Suprapubic skin (tissue), 4 donors: ENCODE data around the gene TRABD2A. TPM values are rescaled to one million over a fixed set of nuclear protein-coding genes. Genes with fewer than 3 reads are reported as not detected.

Experiments
- DNase-seq, 2 donors: peaks; one replicate each; pipeline ENCODE4 v3.0.0-alpha.2; 2019; ENCODE audit warnings: low spot score in 2 of 2
- H3K27ac ChIP-seq: fragments of 200-600 bp; sonication (generic); one replicate; pipeline ENCODE4 v1.5.1; 2019
- H3K27me3 ChIP-seq: fragments of 200-600 bp; sonication (generic); one replicate; pipeline ENCODE4 v1.5.1; 2019
- H3K36me3 ChIP-seq: fragments of 200-600 bp; sonication (generic); one replicate; pipeline ENCODE4 v1.5.1; 2019
- H3K4me1 ChIP-seq: fragments of 200-600 bp; sonication (generic); one replicate; pipeline ENCODE4 v1.5.1; 2019
- H3K4me3 ChIP-seq: fragments of 200-600 bp; sonication (generic); one replicate; pipeline ENCODE4 v1.5.1; 2019; ENCODE audit warnings: mild to moderate bottlenecking
- H3K9me3 ChIP-seq: fragments of 200-600 bp; sonication (generic); one replicate; pipeline ENCODE4 v1.5.1; 2019
- EP300 ChIP-seq: sonication (generic); formaldehyde crosslinking; IDR thresholded peaks from one replicate; pipeline ENCODE4 v1.6.1; 2017; ENCODE audit warnings: antibody characterized with exemption
- POLR2A ChIP-seq, 2 donors: fragments of 450-650 bp; IDR thresholded peaks; one replicate each; pipeline ENCODE4 v1.6.1; 2017; ENCODE audit warnings: antibody characterized with exemption in 2 of 2, mild to moderate bottlenecking in 2 of 2, moderate library complexity in 2 of 2
- POLR2AphosphoS5 ChIP-seq, 3 donors: sonication (generic); formaldehyde crosslinking; IDR thresholded peaks; one replicate each; pipeline ENCODE4 v1.6.1; 2017; ENCODE audit warnings: antibody characterized with exemption in 3 of 3
- WGBS: methylation state at CpG from one replicate; pipeline ENCODE4 v1.1.5; 2018; 5-methylcytosine and 5-hydroxymethylcytosine counted together
- total RNA-seq, 4 donors: library from RNA; depleted of rRNA; stranded (reverse); fragments of >200 nt; gene quantifications; one replicate each; pipeline ENCODE4 v1.1.0, GENCODE V29; 2016
- TF ChIP-seq, protein P1 (sequence below), 2 donors: fragments of 200-600 bp in 1 of 2; fragments of 450-650 bp in 1 of 2; sonication (generic) in 1 of 2; IDR thresholded peaks; one replicate each; pipeline ENCODE4 v1.5.1; 2016 to 2019; ENCODE audit warnings: antibody characterized with exemption in 2 of 2, mild to moderate bottlenecking in 1 of 2, moderate library complexity in 1 of 2

The TRABD2A gene
- total RNA-seq, 4 donors from 2014 or later = 0.68 to 2.4 (median 1.7) TPM; not detected in 1

DNA sequence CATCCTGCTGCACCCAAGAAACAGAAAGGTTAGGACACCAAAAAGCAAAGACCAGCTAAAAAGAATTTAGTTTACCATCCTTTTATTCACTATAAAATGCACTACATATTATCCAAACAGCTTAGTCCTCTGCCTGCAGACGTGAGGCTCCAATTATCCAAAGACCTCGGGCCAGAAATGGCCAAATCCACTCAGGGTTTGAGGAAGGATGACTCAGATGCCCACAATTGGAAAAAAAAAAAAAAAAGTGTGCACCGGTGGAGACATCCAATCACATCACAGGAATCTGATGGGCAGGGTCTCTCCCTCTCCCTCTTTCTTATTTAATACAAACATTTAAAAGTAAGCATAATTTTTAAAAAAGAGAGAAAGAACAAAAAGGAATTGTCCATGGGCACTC lies 65.7 kb downstream of the TRABD2A start:
- Histone ChIP-seq H3K4me3 (no peak overlapping the region), H3K27ac (no peak overlapping the region), H3K4me1 (no peaks in the 10 kb centered on the region), H3K27me3 (no peaks in the 10 kb centered on the region), H3K36me3 (no peaks in the 10 kb centered on the region), H3K9me3 (no peaks in the 10 kb centered on the region)
- 37% methylated on average over 3 of the region's 3 CpGs for WGBS
- DNase-seq = no peak
- no peak for TF ChIP-seq POLR2A (IDR thresholded peaks at IDR 0.05)

- Histone ChIP-seq H3K9me3 (no peaks in the 10 kb centered on the region), H3K36me3 (no peaks in the 10 kb centered on the region), H3K27ac (no peak overlapping the region), H3K4me3 (no peak overlapping the region), H3K27me3 (no peaks in the 10 kb centered on the region), H3K4me1 (no peaks in the 10 kb centered on the region)
- TF ChIP-seq EP300 (no peak), POLR2A (IDR thresholded peaks at IDR 0.05) (no peak), POLR2AphosphoS5 (IDR thresholded peaks at IDR 0.05) (no peak)
- TF ChIP-seq, protein P1, sequence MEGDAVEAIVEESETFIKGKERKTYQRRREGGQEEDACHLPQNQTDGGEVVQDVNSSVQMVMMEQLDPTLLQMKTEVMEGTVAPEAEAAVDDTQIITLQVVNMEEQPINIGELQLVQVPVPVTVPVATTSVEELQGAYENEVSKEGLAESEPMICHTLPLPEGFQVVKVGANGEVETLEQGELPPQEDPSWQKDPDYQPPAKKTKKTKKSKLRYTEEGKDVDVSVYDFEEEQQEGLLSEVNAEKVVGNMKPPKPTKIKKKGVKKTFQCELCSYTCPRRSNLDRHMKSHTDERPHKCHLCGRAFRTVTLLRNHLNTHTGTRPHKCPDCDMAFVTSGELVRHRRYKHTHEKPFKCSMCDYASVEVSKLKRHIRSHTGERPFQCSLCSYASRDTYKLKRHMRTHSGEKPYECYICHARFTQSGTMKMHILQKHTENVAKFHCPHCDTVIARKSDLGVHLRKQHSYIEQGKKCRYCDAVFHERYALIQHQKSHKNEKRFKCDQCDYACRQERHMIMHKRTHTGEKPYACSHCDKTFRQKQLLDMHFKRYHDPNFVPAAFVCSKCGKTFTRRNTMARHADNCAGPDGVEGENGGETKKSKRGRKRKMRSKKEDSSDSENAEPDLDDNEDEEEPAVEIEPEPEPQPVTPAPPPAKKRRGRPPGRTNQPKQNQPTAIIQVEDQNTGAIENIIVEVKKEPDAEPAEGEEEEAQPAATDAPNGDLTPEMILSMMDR (IDR thresholded peaks at IDR 0.05) = no peak
- no peak for DNase-seq
- WGBS = 100% methylated on average over 6 of the region's 6 CpGs
These were observed 68.9 kb downstream of the TRABD2A start for GRCh38 chr2:84811839-84812431.

DNA sequence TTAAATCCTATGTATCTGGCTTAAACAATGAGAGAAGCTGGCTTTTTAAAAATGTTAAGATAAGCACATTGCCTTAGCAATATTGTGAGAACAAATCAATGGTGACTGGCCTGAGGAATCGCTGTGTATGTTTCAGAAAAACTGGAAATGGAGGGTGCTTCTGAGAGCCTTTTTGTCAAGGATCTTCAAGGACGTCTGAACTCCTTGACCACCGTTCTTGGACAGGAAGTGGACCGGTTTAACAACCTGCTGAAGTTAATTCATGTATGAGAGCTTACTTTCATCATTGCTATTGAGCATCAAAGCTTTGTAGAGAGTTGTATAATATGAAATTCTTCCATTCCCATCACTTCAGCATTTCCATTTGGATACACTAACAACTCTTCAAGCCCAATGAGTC lies 72.6 kb downstream of the TRABD2A start:
- no peak for DNase-seq
- 71% methylated on average over 4 of the region's 4 CpGs for WGBS
- no peak for TF ChIP-seq EP300
- no peak for TF ChIP-seq POLR2A (IDR thresholded peaks at IDR 0.05)
- TF ChIP-seq, protein P1 (IDR thresholded peaks at IDR 0.05) = no peak
- TF ChIP-seq POLR2AphosphoS5 (IDR thresholded peaks at IDR 0.05) = no peak

DNA sequence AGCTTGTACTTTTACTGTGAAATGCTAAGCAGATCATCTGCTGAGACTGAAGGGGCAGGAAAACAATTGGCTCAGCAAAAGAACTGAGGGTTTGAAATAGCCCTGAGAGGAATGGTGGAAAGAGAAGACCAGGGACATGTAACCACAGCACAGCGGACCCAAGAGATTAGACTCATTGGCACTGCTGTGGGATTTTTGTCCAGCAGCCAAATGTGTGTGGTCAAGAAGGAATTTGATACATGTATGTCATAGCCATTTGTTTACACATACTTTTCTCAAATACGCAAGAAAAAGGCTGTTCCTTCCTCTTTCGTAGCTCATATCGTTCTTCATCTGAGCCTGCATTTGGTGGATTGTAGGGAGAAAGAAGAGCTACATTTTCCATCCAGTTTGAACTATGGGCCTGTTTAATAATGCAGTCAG lies 73.8 kb downstream of the TRABD2A start:
- Histone ChIP-seq H3K4me3 (no peak overlapping the region), H3K9me3 (no peaks in the 10 kb centered on the region), H3K36me3 (no peaks in the 10 kb centered on the region), H3K27me3 (no peaks in the 10 kb centered on the region), H3K27ac (no peak overlapping the region), H3K4me1 (peaks cover 3% of the 10 kb centered on the region)
- 36% methylated on average over 4 of the region's 4 CpGs for WGBS
- TF ChIP-seq, protein P1 (IDR thresholded peaks at IDR 0.05) = no peak
- TF ChIP-seq EP300 = no peak
- TF ChIP-seq POLR2A (IDR thresholded peaks at IDR 0.05) = no peak
- no peak for TF ChIP-seq POLR2AphosphoS5 (IDR thresholded peaks at IDR 0.05)
- DNase-seq = no peak

More for the DNA sequence above, 72.6 kb downstream of the TRABD2A start:
- Histone ChIP-seq H3K36me3 (no peaks in the 10 kb centered on the region), H3K27ac (no peak overlapping the region), H3K27me3 (no peaks in the 10 kb centered on the region), H3K9me3 (no peaks in the 10 kb centered on the region), H3K4me1 (peaks cover 3% of the 10 kb centered on the region), H3K4me3 (no peak overlapping the region)

GRCh38 chr2:84805250-84805958 lies 75.5 kb downstream of the TRABD2A start:
- TF ChIP-seq POLR2A (IDR thresholded peaks at IDR 0.05) = no peak
- no peak for TF ChIP-seq POLR2AphosphoS5 (IDR thresholded peaks at IDR 0.05)
- TF ChIP-seq, protein P1 (IDR thresholded peaks at IDR 0.05) = no peak
- TF ChIP-seq EP300 = no peak
- H3K9me3 ChIP-seq = no peaks in the 10 kb centered on the region
- H3K27me3 ChIP-seq = no peaks in the 10 kb centered on the region
- WGBS = 58% methylated on average over 1 of the region's 1 CpG
- H3K36me3 ChIP-seq = no peaks in the 10 kb centered on the region
- peaks cover 3% of the 10 kb centered on the region for H3K4me1 ChIP-seq
- DNase-seq = no peak
- no peak overlapping the region for H3K27ac ChIP-seq
- H3K4me3 ChIP-seq = no peak overlapping the region
